HG02642 (cell line): ENCODE data around the gene DES.

Experiments used
- ATAC-seq: cut with Tn5 transposase; IDR thresholded peaks from one replicate; pipeline ENCODE4 v1.9.1; 2021; ENCODE audit warnings: mild to moderate bottlenecking; ENCODE audit not compliant: unreplicated experiment, poor library complexity

The DES gene

DNA sequence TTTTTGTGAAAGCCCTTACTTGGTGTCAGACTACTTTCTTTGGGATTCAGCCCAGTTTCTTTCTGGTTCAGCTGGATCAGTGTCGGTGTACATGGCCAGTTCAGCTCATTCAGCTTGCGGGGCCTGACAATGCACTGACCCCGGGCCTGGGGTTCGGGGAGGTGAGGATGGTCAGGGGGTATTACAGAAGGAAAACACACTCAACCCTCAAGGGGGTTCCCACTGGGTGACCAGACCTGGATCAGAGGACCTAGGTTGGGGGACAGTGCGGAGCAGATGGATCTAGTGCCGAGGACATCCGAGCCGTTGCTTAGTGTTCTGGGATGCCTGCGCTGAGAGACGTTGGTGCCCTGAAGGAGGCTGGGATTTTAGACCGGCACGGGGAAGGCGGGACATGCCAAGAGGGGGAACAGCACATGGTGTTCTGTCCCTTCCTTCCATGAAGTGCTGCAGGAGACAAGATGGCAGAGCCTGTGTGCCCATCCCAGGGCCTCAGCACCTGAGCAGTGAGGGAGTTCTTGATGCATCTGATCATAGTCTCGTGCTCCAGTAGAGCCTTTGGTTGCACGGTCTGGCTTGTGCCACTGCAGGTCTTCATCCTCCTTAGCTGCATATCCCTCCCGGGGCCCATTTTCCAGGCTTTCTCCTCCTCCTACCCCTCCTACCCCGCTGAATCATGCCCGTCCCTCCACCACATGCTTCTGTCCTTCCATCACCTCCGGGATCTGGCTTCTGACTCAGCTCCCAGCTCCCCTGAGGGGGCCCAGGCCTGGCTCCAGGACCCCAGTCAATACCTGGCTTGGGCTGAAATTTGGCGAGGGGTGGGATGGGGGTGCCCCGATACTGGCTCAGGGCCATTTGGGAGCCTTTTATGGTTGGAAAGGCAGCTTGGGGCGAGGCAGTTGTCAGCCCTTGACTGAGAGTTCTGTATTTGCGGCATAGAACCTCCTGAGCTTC lies 34.5 kb downstream of the DES start:
- no peak for ATAC-seq

DNA sequence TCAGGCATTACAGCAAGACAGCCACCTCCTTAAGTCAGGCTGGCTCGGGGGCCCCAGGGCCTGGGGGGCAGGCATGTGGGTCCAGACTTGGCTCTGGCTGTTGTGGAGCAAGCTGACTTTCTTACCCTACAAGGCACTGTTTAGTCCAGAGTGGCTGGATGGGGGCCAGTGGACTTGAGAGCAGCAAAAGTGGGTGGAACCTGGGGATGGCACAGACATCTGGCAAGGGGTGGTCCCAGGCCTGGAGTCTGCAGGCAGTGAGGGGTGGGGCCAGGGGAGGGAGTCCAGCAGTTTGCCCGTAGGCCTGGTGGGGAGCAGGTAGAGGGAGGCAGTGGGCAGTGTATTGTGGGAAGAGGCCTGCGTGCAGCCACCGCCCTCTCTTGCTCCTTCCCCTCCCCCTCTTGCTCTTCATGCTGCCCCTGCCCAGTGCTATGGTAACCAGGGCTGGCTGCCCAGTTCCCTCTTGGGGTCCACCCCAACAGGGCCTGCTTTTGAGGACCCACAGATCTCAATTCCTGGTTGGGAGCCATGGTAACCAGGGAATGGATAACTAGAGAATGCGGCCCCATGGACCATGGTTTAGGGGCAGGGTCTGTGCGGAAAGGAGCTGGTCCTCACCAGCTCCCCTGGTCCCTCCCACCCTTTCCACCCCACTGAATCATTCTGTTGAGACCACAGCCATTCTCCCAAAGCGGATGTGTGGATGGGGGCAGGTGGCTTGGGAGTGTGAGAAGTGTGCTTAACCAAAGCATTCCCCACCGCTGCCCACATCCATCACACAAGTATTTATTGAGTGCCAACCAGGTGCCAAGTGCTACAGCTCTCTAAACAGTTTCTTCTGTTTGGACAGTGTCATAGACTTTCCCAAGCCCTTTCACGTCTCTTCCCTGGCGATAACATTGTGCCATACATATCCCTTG lies 35.8 kb downstream of the DES start:
- no peak for ATAC-seq

DNA sequence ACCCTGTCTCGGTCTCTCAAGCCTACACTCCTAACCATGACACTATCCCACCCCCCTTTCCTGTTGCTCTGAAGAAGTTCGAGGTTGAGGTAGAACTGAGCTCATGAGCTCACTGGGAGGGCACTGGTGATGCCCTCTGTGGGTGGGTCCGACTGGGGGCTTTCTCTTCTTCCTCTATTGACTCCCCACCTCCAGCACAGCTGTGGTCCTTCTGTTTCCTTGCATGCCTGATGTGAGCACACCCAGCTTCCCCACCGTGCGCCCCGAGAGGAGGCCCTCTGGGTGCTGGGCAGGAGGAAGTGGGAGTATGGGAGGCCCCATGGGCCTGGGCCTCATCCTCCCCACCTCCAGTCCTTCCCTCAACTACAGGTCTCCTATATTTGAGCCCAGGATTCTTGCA lies 37.4 kb downstream of the DES start:
- ATAC-seq, result no peak

DNA sequence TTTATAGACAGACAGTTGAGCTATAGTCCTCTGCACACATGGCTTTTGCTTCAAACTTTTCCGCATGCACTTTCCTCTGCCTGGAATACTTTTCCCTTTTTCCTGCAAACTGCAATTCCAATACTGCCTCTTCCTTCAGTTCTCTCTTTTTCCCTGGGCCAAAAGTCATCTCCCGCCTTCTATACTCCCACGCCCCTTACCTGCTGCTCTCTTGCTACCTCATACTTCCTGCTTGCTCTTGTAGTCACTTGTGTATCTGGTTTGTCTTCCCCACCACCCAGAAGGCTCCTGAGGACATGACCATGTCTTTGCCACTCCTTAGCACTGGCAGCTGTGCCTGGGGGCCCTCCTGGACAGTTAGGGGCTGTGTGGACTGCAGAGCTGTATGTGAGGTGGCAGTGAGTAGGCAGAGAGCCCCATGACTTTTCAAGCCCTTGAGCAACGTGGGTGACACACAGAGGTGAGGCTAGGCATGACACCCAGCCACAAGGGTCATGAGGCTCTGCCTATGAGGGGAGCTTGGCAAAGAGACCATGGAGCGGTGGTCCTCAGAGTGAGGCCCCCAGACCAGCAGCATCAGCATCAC lies 39.7 kb downstream of the DES start:
- no peak for ATAC-seq

DNA sequence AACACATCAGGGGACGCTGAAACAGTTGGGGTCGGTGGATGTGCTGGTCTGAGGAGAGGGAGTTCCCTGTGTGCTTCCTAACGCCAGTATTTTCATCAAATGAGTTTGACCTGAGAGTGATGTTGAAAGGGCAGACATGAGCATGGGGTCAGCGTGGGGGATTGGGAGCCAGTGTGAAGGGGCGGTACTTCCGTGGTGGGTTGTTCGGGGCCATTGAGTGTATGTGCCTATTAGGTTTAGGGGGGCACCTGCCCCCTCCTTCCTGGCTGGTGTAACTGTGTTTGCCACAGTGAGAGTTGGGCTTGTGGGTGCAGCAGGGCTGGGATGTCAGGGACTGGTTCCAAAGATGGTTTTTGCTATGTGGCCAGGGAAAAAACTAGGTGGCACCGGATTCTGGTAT lies 40.8 kb downstream of the DES start:
- ATAC-seq, result no peak

DNA sequence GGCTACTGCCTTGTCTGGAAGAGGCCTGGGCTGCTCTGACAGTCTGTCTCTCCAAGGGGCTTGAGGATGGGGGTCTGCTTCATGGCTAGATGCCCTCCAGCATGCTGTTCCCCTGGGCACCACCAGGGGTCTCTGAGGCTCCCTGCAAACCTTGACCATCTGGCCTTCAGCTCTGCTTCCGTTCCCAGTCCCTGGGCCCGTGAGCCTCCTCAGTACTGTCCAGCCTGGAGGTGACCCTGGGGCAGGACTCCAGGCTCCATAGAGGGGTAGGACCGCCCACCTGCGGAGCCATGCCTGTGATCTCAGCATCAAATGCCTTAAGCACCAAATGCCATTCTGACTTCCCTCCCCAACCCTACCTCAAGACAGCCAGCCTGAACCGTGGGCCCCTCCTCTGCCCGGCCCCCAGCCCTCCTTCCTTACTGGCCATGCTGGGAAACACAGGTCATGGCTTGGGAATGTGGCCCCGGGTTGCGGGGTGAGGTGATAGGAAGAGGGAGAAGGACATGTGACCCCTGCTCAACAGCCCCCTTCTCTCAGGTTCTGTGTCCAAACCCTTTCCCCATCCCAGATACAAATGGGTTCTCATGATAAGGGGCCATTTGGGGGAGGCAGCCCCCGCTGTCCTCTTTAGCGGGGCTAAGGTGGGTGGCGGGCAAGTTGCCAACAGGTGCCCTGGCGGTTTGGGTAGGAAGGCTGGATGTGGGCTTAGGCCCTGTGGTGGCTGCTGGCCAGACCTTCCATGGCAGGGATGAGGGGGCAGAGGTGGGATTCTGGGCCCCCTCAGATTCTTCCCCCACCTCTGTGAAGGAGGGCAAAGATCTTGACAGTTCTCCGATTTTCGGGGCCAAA lies 41.5 kb downstream of the DES start:
- ATAC-seq, result peak; percentile 74

DNA sequence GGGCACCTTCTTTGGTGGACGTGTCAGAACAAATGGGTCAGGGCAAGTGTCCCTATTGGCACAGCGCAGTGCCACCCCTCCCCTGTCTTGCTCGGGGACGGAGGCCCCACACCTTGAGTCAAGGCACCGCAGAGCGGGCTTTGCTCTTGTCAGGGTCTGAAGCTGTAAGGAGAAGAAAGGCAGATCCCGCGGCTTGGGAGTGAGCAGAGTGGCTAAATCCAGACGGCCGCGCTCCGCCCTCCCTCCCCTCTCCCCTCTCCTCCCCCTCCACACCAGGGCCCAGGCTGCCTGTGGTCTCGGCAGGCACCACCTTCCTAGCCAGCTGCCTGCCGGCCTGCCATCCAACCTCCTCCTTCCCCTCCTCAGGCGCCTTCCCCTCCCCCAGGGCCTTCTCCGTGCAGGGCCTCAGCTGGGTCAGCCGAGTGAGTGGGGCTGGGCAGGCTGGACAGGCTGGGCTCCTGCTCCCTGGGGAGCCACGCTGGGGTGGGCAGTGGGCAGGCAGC lies 42.3 kb downstream of the DES start:
- ATAC-seq, result no peak

DNA sequence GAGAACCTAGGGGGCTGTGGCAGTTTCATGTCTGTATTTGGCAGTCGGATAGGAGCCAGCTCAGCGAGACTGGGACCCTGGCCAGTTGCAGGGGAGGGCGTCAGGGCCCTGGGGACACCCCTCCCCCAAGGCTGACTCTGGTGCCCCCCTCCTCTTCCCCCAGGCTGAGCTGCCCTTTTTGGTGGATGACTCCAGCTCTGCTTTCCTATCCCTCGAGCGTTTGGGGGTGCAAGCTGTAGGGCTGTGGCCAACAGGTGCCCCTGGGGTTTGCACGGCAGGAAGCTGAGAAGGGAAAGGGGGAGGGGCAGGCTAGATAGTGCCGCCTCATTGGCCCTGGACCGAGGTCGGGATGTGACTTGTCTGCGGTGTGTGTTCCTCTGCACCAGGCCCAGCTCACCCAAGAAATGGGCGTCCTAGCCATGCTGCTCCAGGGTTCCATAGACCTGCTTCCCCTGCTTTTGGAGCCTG lies 42.9 kb downstream of the DES start:
- ATAC-seq, result no peak

DNA sequence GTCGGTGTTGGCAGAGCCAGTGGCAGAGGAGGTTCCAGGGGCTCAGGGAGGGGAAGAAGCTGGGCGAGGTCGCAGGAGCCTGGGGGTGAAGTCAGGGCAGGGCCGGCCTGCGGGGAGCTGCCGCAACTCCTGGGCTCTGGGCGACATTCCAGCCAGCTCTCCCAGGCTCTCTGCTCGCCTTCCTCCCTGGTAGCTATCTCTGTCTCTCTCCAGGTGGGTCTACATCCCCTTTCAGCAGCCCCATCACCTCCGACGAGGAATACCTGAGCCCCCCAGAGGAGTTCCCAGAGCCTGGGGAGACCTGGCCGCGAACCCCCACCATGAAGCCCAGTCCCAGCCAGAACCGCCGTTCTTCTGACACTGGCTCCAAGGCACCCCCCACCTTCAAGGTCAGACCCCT lies 43.5 kb downstream of the DES start:
- ATAC-seq, result no peak

DNA sequence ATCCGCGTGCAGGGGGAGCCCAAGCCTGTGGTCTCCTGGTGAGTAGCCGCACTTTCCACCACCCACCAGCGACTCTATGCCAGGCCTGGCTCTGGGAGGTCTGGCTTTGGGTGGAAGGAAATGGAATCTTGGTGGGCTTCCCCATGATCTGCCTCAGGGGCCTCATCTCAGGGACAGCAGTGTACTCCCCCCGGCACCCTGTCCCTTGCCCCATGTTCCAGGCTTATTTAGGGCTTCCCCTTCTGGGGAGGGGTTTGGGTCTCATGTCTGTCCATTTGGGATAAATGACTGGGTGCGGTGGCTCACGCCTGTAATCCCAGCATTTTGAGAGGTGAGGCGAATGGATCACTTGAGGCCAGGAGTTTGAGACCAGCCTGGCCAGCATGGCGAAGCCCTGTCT lies 44.2 kb downstream of the DES start:
- no peak for ATAC-seq

DNA sequence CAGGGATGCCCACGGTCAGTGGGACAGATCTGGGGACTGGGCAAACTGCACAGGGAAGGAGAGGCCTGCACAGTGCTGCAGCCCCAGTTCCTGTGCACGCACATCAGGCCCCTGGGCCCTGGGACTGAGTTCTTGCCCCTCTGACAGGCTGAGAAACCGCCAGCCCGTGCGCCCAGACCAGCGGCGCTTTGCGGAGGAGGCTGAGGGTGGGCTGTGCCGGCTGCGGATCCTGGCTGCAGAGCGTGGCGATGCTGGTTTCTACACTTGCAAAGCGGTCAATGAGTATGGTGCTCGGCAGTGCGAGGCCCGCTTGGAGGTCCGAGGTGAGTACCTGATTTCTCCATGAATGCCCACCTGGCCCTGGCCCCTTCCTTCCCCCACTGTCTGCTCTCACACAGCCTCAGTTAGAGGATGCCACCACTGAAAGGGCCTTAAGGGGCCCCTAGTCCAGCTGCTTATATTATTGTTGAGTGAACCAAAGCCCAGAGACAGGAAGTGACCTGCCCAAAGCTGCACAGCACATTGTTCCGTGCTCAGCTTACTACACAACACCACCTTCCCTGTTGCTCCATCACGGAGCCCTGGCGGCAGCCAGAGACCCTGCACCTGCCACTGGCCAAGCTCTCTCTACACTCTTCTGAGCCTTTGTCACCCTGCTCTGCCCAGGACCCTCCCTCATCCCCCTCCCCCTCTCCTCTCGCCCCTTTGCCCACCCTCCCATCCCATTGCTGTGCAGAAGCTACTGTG lies 46.3 kb downstream of the DES start:
- no peak for ATAC-seq

DNA sequence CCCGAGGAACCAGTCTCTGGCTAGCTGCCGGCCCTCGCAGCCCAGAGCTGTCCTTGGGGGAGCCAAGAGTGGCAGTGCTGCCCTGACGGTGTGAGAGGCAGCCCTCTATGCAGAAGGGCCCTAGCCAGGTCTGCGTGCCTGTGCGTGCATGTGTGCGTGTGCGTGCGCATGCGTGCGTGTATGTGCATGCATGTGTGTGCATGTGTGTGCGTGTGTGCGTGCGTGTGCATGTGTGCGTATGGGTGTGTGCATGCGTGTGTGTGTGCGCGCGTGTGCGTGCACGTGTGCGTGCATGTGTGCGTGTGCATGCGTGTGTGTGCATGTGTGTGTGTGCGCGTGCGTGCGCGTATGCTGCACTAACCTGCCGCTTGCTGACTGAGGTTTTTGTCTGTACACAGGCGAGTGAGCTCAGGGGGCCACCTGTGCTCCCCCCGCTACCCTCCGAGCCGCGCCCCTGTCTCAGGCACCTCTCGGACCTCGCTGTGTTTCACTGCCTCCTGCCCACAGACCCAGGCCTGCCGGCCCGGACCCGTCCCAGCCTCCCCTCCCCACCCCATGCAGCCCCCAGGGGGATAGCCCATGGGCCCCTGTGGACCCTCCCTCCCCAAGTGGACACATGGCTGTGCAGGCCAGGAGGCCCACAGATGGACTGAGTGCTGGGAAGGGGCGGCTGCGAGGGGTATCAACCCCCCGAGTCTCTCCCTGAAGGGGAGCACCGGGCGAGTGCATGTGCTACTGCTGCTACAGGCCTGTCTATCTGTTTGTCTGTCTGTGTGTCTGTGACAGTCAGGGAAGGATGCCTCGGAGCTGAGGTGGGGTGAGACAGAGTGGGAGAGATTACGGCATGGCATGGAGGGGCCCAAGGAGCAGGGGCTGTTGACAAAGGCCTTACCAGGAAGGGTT lies 47.7 kb downstream of the DES start:
- ATAC-seq, result no peak

DNA sequence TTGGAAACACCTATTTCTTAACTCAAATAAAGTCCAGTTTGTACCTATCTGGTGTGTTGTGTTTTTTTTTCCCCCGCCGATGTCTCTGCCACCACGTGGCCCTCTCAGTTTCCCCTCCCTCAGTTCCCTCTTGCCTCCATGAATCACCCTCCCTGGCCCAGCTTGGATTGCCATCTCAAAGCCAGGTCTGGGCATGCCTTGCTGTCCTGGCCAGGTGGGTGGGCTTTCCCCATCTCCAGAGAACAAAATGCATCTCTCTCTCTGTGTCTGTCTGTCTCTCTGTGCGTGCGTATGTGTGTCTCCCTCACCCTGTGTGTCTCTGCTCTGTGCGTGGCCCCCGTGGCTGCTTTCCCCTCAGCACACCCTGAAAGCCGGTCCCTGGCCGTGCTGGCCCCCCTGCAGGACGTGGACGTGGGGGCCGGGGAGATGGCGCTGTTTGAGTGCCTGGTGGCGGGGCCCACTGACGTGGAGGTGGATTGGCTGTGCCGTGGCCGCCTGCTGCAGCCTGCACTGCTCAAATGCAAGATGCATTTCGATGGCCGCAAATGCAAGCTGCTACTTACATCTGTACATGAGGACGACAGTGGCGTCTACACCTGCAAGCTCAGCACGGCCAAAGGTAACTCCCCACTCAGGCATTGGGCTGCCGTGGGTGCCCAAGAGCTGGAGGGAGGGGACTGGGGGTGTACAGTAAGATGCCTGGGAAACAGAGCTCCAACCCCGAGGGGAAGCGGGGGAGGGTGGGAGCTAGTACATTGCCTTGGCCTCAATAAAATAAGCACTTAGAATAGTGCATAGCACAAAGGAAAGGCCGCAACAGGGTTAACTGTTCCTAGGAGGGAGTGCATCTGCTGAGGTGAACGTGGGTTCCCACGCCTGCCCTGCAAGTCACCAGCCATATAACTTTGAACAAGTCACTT lies 48.9 kb downstream of the DES start:
- ATAC-seq, result no peak

DNA sequence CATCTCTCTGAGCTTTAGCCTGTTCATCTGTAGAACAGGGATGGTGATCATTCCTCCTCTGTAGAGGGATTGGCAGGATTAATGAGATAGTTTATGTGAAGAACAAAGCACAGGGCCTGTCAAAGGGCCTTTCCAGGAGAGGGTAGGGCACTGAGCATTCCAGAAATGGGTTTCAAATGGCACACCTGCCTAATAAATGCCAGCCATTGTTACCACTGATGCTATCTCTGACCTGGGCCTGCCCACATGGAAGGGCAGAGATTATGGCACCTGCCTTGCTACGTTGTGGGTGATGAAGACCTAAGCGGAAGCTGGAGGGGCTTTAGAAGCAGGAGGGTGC lies 49.5 kb downstream of the DES start:
- ATAC-seq, result no peak

DNA sequence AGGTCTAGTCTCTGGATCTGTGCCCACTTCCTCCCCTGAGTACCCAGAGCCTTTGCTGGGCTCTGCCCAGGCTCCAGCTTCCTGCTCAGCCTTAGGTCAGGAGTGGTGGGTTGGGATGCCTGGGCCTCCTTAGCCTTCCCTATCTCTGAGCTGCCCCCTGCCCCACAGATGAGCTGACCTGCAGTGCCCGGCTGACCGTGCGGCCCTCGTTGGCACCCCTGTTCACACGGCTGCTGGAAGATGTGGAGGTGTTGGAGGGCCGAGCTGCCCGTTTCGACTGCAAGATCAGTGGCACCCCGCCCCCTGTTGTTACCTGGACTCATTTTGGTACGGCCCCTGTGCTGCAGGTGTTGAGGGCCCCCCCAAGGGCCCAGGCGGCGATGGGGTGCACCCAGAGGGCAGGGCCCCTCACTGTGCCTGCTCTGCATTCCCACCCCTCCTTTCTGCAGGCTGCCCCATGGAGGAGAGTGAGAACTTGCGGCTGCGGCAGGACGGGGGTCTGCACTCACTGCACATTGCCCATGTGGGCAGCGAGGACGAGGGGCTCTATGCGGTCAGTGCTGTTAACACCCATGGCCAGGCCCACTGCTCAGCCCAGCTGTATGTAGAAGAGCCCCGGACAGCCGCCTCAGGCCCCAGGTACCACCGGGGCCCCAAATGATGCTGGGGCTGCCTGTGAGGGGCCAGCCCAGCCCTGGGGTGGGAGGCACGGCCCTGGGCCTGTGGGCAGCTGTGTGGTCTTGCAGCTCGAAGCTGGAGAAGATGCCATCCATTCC lies 50.4 kb downstream of the DES start:
- no peak for ATAC-seq

DNA sequence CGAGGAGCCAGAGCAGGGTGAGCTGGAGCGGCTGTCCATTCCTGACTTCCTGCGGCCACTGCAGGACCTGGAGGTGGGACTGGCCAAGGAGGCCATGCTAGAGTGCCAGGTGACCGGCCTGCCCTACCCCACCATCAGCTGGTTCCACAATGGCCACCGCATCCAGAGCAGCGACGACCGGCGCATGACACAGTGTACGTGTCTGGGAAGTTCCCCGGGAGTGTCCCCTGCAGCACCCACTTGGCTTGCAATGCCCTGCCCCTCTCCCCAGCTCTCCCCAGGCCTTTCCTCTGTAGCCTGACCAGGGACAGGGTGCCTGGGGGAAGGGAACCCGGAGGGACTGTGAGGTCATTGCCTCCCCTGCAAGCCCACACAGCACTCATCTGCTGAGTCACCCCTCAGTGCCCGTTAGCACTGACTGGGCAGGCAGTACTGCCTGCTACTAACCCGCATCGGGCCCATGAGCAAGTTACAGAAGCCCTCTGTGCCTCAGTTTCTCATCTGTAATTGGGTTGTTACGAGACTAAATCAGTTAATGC lies 51.1 kb downstream of the DES start:
- ATAC-seq, result no peak
